GM19468 (cell line): ENCODE measurements around the gene GATA6.
"Not testable (repeated sequence)": the region's sequence is repeated elsewhere in the genome, so short reads cannot be mapped to it uniquely, and the experiment has no call there.

Source experiments
- ATAC-seq: cut with Tn5 transposase; IDR thresholded peaks from one replicate; pipeline ENCODE4 v1.9.1; 2021; ENCODE audit warnings: mild to moderate bottlenecking, moderate library complexity, moderate number of reproducible peaks; ENCODE audit not compliant: unreplicated experiment; ENCODE audit errors: extremely low read depth

GATA6 gene

DNA sequence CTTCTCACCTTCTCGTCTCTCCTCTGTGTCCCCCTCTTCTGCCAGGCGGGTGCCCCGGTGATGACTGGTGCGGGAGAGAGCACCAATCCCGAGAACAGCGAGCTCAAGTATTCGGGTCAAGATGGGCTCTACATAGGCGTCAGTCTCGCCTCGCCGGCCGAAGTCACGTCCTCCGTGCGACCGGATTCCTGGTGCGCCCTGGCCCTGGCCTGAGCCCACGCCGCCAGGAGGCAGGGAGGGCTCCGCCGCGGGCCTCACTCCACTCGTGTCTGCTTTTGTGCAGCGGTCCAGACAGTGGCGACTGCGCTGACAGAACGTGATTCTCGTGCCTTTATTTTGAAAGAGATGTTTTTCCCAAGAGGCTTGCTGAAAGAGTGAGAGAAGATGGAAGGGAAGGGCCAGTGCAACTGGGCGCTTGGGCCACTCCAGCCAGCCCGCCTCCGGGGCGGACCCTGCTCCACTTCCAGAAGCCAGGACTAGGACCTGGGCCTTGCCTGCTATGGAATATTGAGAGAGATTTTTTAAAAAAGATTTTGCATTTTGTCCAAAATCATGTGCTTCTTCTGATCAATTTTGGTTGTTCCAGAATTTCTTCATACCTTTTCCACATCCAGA is 31.3 kb downstream of the GATA6 start:
- no peak for ATAC-seq

- ATAC-seq = no peak
Measured at GRCh38 chr18:22203035-22203434, 33.6 kb downstream of the GATA6 start.

- no peak for ATAC-seq
Measured at GRCh38 chr18:22203536-22204213, 34.3 kb downstream of the GATA6 start.

- no peak for ATAC-seq
Measured at GRCh38 chr18:22204214-22204536, 34.8 kb downstream of the GATA6 start.

GRCh38 chr18:22204996-22205395 is 35.6 kb downstream of the GATA6 start:
- ATAC-seq = no peak

- no peak for ATAC-seq
Measured at GRCh38 chr18:22207021-22207758, 37.8 kb downstream of the GATA6 start.

DNA sequence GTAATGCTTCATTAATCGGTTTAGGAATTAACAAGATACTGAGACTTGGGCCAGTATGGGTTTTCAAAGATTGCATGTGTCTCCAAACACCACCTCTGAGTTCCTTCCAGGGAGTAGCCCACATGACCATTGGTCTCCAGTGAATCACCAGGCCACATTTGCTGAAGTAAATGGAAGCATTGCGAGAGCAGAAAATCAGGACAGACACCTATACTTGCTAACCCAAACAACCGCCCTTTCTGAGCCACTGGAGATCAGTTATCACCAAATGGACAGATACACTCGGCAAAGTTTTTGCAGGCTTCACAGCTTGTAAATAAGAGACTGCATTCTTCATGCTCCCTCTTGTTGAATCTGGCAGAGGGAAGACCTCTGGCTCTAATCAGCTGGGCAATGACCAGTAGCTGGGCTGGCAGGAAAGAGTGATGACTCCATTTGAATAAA is 40.9 kb downstream of the GATA6 start:
- ATAC-seq = no peak

DNA sequence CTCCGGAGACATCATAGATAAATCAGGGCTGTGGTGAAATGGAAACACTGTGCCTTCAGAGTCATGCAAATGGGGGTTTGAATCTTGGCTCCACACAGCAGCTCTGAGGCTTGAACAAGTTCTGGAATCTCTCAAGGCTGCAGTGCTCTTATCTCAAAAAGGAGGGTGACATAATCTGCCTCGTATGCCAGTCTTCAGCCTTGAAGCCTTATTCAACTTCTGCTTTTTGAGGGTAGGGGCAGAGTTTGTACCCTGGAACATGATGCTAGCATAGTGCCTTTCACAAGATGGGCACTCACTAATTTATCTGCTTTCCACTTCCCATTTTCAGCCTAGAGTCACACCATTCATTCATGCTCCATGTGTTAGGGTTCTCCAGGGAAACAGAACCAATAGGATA is 42.3 kb downstream of the GATA6 start:
- ATAC-seq = no peak

DNA sequence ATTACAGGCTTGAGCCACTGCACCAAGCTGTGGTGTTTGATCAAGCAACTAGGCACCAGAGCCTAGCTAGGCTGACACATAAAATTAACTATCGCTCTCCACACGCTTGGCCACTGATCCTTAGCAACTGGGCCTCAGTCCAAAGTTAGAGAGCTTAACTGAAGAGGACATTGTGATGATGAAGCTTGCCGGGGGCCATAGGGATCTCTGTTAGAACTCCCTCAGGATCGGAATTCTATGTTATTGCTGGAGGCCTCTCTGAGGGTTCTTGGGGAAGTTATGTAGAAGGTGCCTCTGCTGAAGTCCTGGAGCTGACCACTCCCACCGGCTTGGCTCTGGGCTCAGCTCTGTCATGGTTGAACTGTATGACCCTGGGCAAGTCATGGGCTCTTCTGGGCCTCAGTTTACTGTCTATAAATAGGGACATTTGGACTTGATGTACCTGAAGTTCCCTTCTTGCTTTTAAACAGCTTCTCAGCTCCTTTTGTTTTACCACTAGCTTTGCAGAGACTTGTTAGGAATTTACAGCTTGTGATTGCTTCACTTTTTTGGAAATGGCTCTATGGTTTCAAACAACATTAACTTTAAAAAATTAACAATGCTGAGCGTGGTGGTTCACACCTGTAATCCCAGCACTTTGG is 44.1 kb downstream of the GATA6 start:
- no peak for ATAC-seq

GRCh38 chr18:22214731-22215528 is 45.5 kb downstream of the GATA6 start:
- no peak for ATAC-seq

DNA sequence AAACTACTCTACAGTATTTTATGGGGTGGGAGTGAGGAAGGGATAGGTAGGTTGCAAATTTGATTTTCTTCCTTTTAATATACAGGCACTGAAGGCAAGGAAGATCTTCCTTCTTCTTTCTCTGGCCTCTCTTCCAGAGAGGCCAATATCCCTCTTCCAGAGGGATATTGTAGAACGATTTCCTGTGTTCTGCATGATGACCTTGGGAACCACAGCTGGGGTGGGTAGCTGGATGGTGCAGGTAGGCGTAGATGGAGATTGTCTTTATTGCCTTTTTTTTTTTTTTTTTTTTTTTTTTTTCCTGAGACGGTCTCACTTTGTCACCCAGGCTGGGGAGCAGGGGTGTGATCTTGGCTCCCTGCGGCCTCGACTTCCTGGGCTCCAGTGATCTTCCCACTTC is 49.4 kb downstream of the GATA6 start:
- no peak for ATAC-seq

- ATAC-seq = no peak
Measured at GRCh38 chr18:22219568-22220355, 50.4 kb downstream of the GATA6 start.

- not testable (repeated sequence) for ATAC-seq
Measured at GRCh38 chr18:22220585-22220984, 51.2 kb downstream of the GATA6 start.

GRCh38 chr18:22221350-22221749 is 52.0 kb downstream of the GATA6 start:
- no peak for ATAC-seq

DNA sequence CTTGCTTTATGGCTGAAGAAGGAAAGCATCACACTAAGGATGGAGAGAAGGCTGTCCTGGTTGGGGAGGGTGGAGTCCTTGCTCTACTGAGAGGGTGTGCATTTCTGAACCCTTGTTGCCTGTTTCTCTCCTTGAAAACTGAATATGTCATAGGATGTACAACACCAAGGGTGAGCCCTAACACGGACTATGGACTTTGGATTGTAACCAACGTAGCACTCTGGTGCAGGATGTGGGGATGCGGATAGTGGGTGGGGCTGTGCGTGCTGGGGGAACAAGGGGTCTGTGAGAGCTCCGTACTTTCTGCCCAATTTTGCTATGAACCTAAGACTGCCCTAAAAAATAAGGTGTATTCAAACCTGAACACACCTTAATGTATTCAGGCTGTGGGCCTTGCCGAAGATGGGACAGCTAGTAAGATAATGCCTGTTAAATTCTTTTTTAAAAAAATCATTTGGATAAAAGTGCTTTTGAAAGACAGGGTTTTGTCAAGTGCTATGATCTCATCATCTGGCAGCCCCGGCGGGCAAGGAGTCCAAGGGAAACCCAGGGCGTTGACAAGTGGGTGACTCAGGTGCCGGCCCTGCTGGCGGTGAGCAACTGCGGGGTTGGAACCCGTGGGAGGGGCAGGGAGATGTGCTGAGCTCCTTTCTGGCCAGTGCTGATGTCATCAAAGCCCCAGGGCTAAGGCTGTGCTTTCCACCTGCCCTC is 54.0 kb downstream of the GATA6 start:
- ATAC-seq = no peak

DNA sequence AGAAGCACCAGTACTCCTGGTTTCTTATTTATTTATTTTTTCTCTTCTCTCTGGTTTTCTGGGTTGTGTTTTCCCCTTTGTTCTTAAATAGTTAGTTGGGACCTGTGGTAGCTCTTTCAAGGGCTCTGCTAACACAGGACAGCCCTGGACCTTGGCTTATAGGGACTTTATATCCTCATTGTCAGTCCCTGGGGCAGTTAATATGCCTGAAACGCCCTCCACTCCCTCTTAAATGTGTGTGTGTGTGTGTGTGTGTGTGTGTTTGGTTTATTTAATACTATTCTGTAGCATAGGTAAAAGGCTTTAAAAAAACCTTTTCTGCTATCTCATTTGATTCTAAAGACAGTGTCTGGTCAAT is 54.6 kb downstream of the GATA6 start:
- no peak for ATAC-seq

- ATAC-seq = no peak
Measured at GRCh38 chr18:22224339-22224738, 55.0 kb downstream of the GATA6 start.

GRCh38 chr18:22226801-22227200 is 57.4 kb downstream of the GATA6 start:
- no peak for ATAC-seq

- no peak for ATAC-seq
Measured at GRCh38 chr18:22228976-22229375, 59.6 kb downstream of the GATA6 start.
